Transverse colon (tissue), 4 donors: Measurements from ENCODE around the gene SEPHS1. TPM values are rescaled to one million over a fixed set of nuclear protein-coding genes. Genes with fewer than 3 reads are reported as not detected.
A peak's percentile ranks its signal among the peaks of the same experiment; 100 is the strongest.

Experiments
- DNase-seq: peaks from one replicate; pipeline ENCODE4 v3.0.0-alpha.2; 2019
- H3K27ac ChIP-seq, 4 donors: fragments of 200-600 bp; sonication (generic); 2 replicates each; pipeline ENCODE4 v1.5.1; 2016 to 2018; ENCODE audit warnings: inconsistent platforms in 4 of 4
- H3K27me3 ChIP-seq: fragments of 200-600 bp; sonication (generic); 2 replicates; pipeline ENCODE4 v1.5.1; 2017; ENCODE audit warnings: inconsistent platforms
- H3K36me3 ChIP-seq, 4 donors: fragments of 200-600 bp; sonication (generic); 2 replicates each; pipeline ENCODE4 v1.5.1; 2017 to 2019; ENCODE audit warnings: inconsistent platforms in 4 of 4
- H3K4me1 ChIP-seq, 4 donors: fragments of 200-600 bp; sonication (generic); 2 replicates each; pipeline ENCODE4 v1.5.1; 2017 to 2020; ENCODE audit warnings: inconsistent platforms in 4 of 4
- H3K4me3 ChIP-seq, 4 donors: fragments of 200-600 bp; sonication (generic); 1 replicate in 1 of 4; 2 replicates in 3 of 4; pipeline versions ENCODE4 v1.5.1 to v1.6.1; 2017 to 2019; ENCODE audit warnings: inconsistent platforms in 4 of 4
- H3K9me3 ChIP-seq, 2 donors: fragments of 200-600 bp; sonication (generic); 2 replicates each; pipeline ENCODE4 v1.5.1; 2017 to 2019; ENCODE audit warnings: inconsistent platforms in 2 of 2
- CTCF ChIP-seq, 5 experiments: fragments of 200-600 bp in 3 of 5; fragments of 450-650 bp in 2 of 5; sonication (generic) in 3 of 5; IDR thresholded peaks; 1 replicate in 2 of 5; 2 replicates in 3 of 5; pipeline ENCODE4 v1.5.1; 2016 to 2017; ENCODE audit warnings: antibody characterized with exemption in 5 of 5, inconsistent platforms in 3 of 5, mild to moderate bottlenecking in 2 of 5, moderate library complexity in 1 of 5
- EP300 ChIP-seq: sonication (generic); formaldehyde crosslinking; IDR thresholded peaks from one replicate; pipeline ENCODE4 v1.6.1; 2017; ENCODE audit warnings: antibody characterized with exemption, low read depth
- POLR2A ChIP-seq: fragments of 450-650 bp; IDR thresholded peaks from one replicate; pipeline ENCODE4 v1.6.1; 2016; ENCODE audit warnings: antibody characterized with exemption, mild to moderate bottlenecking, moderate library complexity
- POLR2AphosphoS5 ChIP-seq, 3 donors: sonication (generic); formaldehyde crosslinking; IDR thresholded peaks; one replicate each; pipeline ENCODE4 v1.6.1; 2016; ENCODE audit warnings: antibody characterized with exemption in 3 of 3
- WGBS, 2 donors: methylation state at CpG; one replicate each; pipeline ENCODE4 v1.1.5; 2018; ENCODE audit warnings: low coverage in 1 of 2; 5-methylcytosine and 5-hydroxymethylcytosine counted together
- in situ Hi-C, 4 donors: fragments of 200-750 bp; cut with MboI; loops; one replicate each; pipeline versions ENCODE4 v1.15.0 to v1.15.1; 2017; ENCODE audit warnings: low sequenced_read_pairs in 3 of 4, low pct_ligation_motif_present in 1 of 4, low pct_unique_long_range_greater_than_20kb in 1 of 4
- intact Hi-C: fragments of 100-400 bp; cut with DNase I; formaldehyde crosslinking; loops from one replicate; pipeline ENCODE4 v1.15.1; 2023; ENCODE audit warnings: low total_unique reads
- total RNA-seq, 4 donors: library from RNA; depleted of rRNA; stranded (reverse); fragments of >200 nt; gene quantifications; one replicate each; pipeline ENCODE4 v1.1.0, GENCODE V29; 2016

Gene SEPHS1
- total RNA-seq, 4 donors from 2014 or later, result 14.6 to 44.6 (median 28.5) TPM

GRCh38 chr10:13352519-13352918 is 4.4 kb upstream of the SEPHS1 start:
- TF ChIP-seq POLR2AphosphoS5 (IDR thresholded peaks at IDR 0.05) (no peak), EP300 (no peak), CTCF (IDR thresholded peaks at IDR 0.05) (no peak), POLR2A (no peak)
- in situ Hi-C loops (loop anchor here in 1 of 4 donors (25.0 kb wide), 1 partner anchor 185 kb away; the partner anchor contains the start of gene BEND7), intact Hi-C loops (no loop called here)
- no peak for DNase-seq
- 61 to 100% methylated on average over 1 to 3 of the region's 3 CpGs for WGBS, 2 donors
- no peaks in the 10 kb centered on the region for H3K36me3 ChIP-seq
- peaks cover 13% of the 10 kb centered on the region for H3K27me3 ChIP-seq
- no peak overlapping the region for H3K27ac ChIP-seq
- peaks cover 0 to 17% (median 15%) of the 10 kb centered on the region in 4 donors for H3K4me1 ChIP-seq
- no peak overlapping the region for H3K4me3 ChIP-seq
- no peaks in the 10 kb centered on the region for H3K9me3 ChIP-seq

GRCh38 chr10:13351340-13351915 is 3.3 kb upstream of the SEPHS1 start:
- Histone ChIP-seq H3K4me1 (peaks cover 0 to 22% (median 15%) of the 10 kb centered on the region in 4 donors), H3K9me3 (no peaks in the 10 kb centered on the region), H3K27me3 (peaks cover 13% of the 10 kb centered on the region), H3K4me3 (no peak overlapping the region), H3K36me3 (no peaks in the 10 kb centered on the region), H3K27ac (no peak overlapping the region)
- DNase-seq, result no peak
- 77 to 83% methylated on average over 8 to 11 of the region's 11 CpGs for WGBS, 2 donors
- intact Hi-C loops (no loop called here), in situ Hi-C loops (loop anchor here in 1 of 4 donors (25.0 kb wide), 1 partner anchor 186 kb away; the partner anchor contains the start of gene BEND7)
- TF ChIP-seq POLR2A, result no peak
- TF ChIP-seq EP300, result no peak
- no peak for TF ChIP-seq CTCF (IDR thresholded peaks at IDR 0.05)
- TF ChIP-seq POLR2AphosphoS5 (IDR thresholded peaks at IDR 0.05), result no peak

GRCh38 chr10:13349463-13350274 is 1.6 kb upstream of the SEPHS1 start:
- H3K4me1 ChIP-seq, result peaks cover 7 to 37% (median 24%) of the 10 kb centered on the region in 4 donors
- peaks cover 12% of the 10 kb centered on the region for H3K27me3 ChIP-seq
- peak; percentile 76 for DNase-seq
- no peaks in the 10 kb centered on the region for H3K36me3 ChIP-seq
- 0 to 10% methylated on average over 6 to 25 of the region's 25 CpGs for WGBS, 2 donors
- intact Hi-C loops (no loop called here), in situ Hi-C loops (loop anchor here in 1 of 4 donors (25.0 kb wide), 1 partner anchor 188 kb away; the partner anchor contains the start of gene BEND7)
- TF ChIP-seq EP300, result no peak
- TF ChIP-seq POLR2A, result peak; percentile 47
- TF ChIP-seq POLR2AphosphoS5 (IDR thresholded peaks at IDR 0.05), result peak; percentile 24 to 47 (median 38)
- TF ChIP-seq CTCF (IDR thresholded peaks at IDR 0.05), result peak in 1 of 5 experiments; percentile 4
- H3K27ac ChIP-seq, result peak overlapping the region; percentile 95 to 99 (median 99)
- H3K9me3 ChIP-seq, result no peaks in the 10 kb centered on the region
- H3K4me3 ChIP-seq, result peak overlapping the region; percentile 62 to 97 (median 84)

- H3K27me3 ChIP-seq, result no peaks in the 10 kb centered on the region
- no peak for TF ChIP-seq CTCF (IDR thresholded peaks at IDR 0.05)
- TF ChIP-seq POLR2AphosphoS5 (IDR thresholded peaks at IDR 0.05), result no peak
- no peak for TF ChIP-seq POLR2A
- TF ChIP-seq EP300, result no peak
- no peaks in the 10 kb centered on the region for H3K9me3 ChIP-seq
- peaks cover 7 to 37% (median 24%) of the 10 kb centered on the region in 4 donors for H3K4me1 ChIP-seq
- 0% methylated on average over 44 of the region's 109 CpGs; no CpG with 5 or more reads in 1 of the 2 donors for WGBS, 2 donors
- in situ Hi-C loops, result no loop called here
- H3K36me3 ChIP-seq, result no peaks in the 10 kb centered on the region
- peak; percentile 87 for DNase-seq
- peak overlapping the region; percentile 62 to 97 (median 76) for H3K4me3 ChIP-seq
- H3K27ac ChIP-seq, result peak overlapping the region; percentile 95 to 99 (median 99)
- intact Hi-C loops, result no loop called here
Measured at GRCh38 chr10:13347500-13348156, 465 bp downstream of the SEPHS1 start.
